GM13977 (cell line): ENCODE results near the gene TPRG1.

Experiments used
- DNase-seq: peaks from one replicate; pipeline ENCODE4 v3.0.0; 2012; ENCODE audit warnings: low spot score
- CTCF ChIP-seq: IDR thresholded peaks from 2 replicates; pipeline ENCODE4 v1.5.1; 2012; ENCODE audit warnings: mild to moderate bottlenecking, control low read depth; ENCODE audit not compliant: insufficient read depth; ENCODE audit errors: extremely low read depth, missing control alignments
- in situ Hi-C: fragments of 300-500 bp; cut with MboI; formaldehyde crosslinking; loops from one replicate; pipeline ENCODE4 v1.12.0; 2022; ENCODE audit warnings: low sequenced_read_pairs, low pct_unique_long_range_greater_than_20kb, mixed read lengths, inconsistent platforms; ENCODE audit not compliant: unreplicated experiment

Gene TPRG1

DNA sequence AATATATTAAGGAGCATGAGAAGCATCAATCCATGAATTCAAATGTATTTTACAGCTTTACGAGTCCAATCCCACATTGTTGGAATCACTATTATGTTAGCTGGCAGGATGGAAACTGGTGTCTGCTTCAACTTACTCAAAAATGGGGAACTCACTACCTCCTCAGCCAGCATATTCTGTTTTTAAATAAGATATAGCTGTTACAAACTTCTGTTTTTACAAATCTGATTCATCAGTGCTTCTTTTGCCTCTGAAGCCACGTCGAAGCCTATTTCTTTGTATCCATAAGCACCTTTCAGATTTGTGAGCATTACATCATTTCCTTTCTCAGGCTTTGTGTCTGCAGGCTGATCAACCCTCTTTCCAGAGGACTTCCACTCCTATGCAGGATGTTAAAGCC lies 105.9 kb downstream of the TPRG1 start:
- DNase-seq, result no peak
- TF ChIP-seq CTCF, result no peak
- in situ Hi-C loops, result loop anchor here (10.0 kb wide), 1 partner anchor 677 kb away; no protein-coding TSS in a partner anchor

- DNase-seq, result no peak
- in situ Hi-C loops, result loop anchor here (10.0 kb wide), 1 partner anchor 677 kb away; no protein-coding TSS in a partner anchor
- TF ChIP-seq CTCF, result no peak
These were observed 106.5 kb downstream of the TPRG1 start for GRCh38 chr3:189278221-189278620.

- in situ Hi-C loops, result no loop called here
- TF ChIP-seq CTCF, result no peak
- DNase-seq, result no peak
These were observed 110.4 kb downstream of the TPRG1 start for GRCh38 chr3:189282189-189282588.

GRCh38 chr3:189282741-189283140 lies 111.0 kb downstream of the TPRG1 start:
- in situ Hi-C loops, result no loop called here
- no peak for TF ChIP-seq CTCF

GRCh38 chr3:189286188-189286587 lies 114.4 kb downstream of the TPRG1 start:
- in situ Hi-C loops, result no loop called here
- no peak for TF ChIP-seq CTCF
- DNase-seq, result no peak

More at GRCh38 chr3:189282741-189283140, 111.0 kb downstream of the TPRG1 start:
- no peak for DNase-seq

- no peak for DNase-seq
- TF ChIP-seq CTCF, result no peak
- in situ Hi-C loops, result no loop called here
These were observed 115.1 kb downstream of the TPRG1 start for GRCh38 chr3:189286916-189287315.
